HG03064 (cell line): ENCODE data around the gene KRT25.

Source experiments
- ATAC-seq: cut with Tn5 transposase; IDR thresholded peaks from one replicate; pipeline ENCODE4 v1.9.1; 2021; ENCODE audit warnings: low read depth; ENCODE audit not compliant: unreplicated experiment

The KRT25 gene

DNA sequence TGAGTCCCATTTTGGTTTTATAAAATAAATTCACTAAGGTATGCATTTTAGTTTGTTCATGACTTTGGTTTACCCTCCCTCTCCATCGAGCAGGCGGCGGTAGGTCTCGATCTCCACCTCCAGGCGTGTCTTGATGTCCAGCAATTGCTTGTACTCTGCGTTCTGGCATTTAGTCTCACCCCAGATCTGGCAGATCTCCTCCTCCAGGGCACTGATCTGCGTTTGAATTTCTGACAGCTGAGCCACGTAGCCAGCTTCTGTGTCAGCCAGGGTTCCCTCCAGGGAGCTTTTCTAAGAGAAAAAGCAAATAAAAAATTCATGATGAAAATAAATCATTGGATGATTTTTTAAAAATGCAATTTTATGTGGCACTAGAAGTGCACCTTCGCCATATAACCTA is 55.8 kb downstream of the KRT25 start:
- ATAC-seq, result no peak
